HEK293 (cell line): ENCODE results near the gene ZDHHC14.

Source experiments
- CTCF ChIA-PET: fragments of 350-600 bp; formaldehyde crosslinking; extraction: SDS; loops from one replicate; lab custom pipeline; 2021; ENCODE audit warnings: antibody characterized with exemption; lab: Yijun Ruan, JAX
- POLR2A ChIA-PET: fragments of 300-600 bp; formaldehyde crosslinking; extraction: SDS; loops from one replicate; lab custom pipeline; 2020; ENCODE audit warnings: antibody characterized with exemption, inconsistent platforms; lab: Yijun Ruan, JAX
- H3K27ac ChIP-seq: fragments of 200-500 bp; sonication (Bioruptor generic); 2 replicates; pipeline ENCODE4 v1.5.1; 2014; ENCODE audit warnings: low read depth, low read length, control low read depth, inconsistent platforms; ENCODE audit errors: extremely low read depth
- H3K36me3 ChIP-seq, 2 experiments: fragments of 200-500 bp in 1 of 2; sonication (Bioruptor generic) in 1 of 2; 1 replicate in 1 of 2; 2 replicates in 1 of 2; pipeline ENCODE4 v1.5.1; 2014 to 2017; ENCODE audit warnings: inconsistent platforms in 2 of 2, low read length in 2 of 2; ENCODE audit not compliant: control insufficient read depth in 2 of 2, insufficient read depth in 1 of 2
- H3K4me1 ChIP-seq: fragments of 200-500 bp; sonication (Bioruptor generic); 2 replicates; pipeline ENCODE4 v1.5.1; 2014; ENCODE audit warnings: mild to moderate bottlenecking, low read length, inconsistent platforms; ENCODE audit not compliant: control insufficient read depth, insufficient read depth
- H3K4me3 ChIP-seq: 2 replicates; pipeline ENCODE4 v1.5.1; 2011; ENCODE audit warnings: low read depth, mild to moderate bottlenecking, control low read depth, low read length, moderate library complexity
- H3K9me3 ChIP-seq: fragments of 200-500 bp; sonication (Bioruptor generic); 2 replicates; pipeline ENCODE4 v1.5.1; 2014; ENCODE audit warnings: low read depth, low read length, inconsistent platforms; ENCODE audit not compliant: control insufficient read depth, insufficient read depth
- BCL6B ChIP-seq: fragments of 450-650 bp; formaldehyde crosslinking; IDR thresholded peaks from 2 replicates; pipeline ENCODE4 v1.5.1; 2017; ENCODE audit warnings: missing biosample characterization, missing genetic modification characterization
- EGR2 ChIP-seq: fragments of 450-650 bp; formaldehyde crosslinking; IDR thresholded peaks from 2 replicates; pipeline ENCODE4 v1.5.1; 2016; ENCODE audit warnings: low read depth, missing biosample characterization, missing genetic modification characterization
- INSM2 ChIP-seq: fragments of 450-650 bp; formaldehyde crosslinking; IDR thresholded peaks from 2 replicates; pipeline ENCODE4 v1.5.1; 2016; ENCODE audit warnings: missing biosample characterization, missing genetic modification characterization
- SALL2 ChIP-seq: fragments of 450-650 bp; formaldehyde crosslinking; IDR thresholded peaks from 2 replicates; pipeline ENCODE4 v1.5.0; 2017; ENCODE audit warnings: missing biosample characterization, mild to moderate bottlenecking, missing genetic modification characterization, borderline replicate concordance
- ZFP37 ChIP-seq: fragments of 450-650 bp; formaldehyde crosslinking; IDR thresholded peaks from 2 replicates; pipeline ENCODE4 v1.5.1; 2016; ENCODE audit warnings: missing biosample characterization, missing genetic modification characterization
- ZNF10 ChIP-seq: fragments of 450-650 bp; formaldehyde crosslinking; IDR thresholded peaks from 2 replicates; pipeline ENCODE4 v1.5.1; 2017; ENCODE audit warnings: missing biosample characterization, missing genetic modification characterization
- ZNF133 ChIP-seq: fragments of 450-650 bp; formaldehyde crosslinking; IDR thresholded peaks from 2 replicates; pipeline ENCODE4 v1.5.1; 2016; ENCODE audit warnings: missing biosample characterization, missing genetic modification characterization
- ZNF214 ChIP-seq: fragments of 450-650 bp; formaldehyde crosslinking; IDR thresholded peaks from 2 replicates; pipeline ENCODE4 v1.5.1; 2017; ENCODE audit warnings: missing biosample characterization, mild to moderate bottlenecking, missing genetic modification characterization, borderline replicate concordance
- ZNF221 ChIP-seq: fragments of 450-650 bp; formaldehyde crosslinking; IDR thresholded peaks from 2 replicates; pipeline ENCODE4 v1.5.1; 2017; ENCODE audit warnings: missing biosample characterization, missing genetic modification characterization, borderline replicate concordance
- ZNF473 ChIP-seq: fragments of 450-650 bp; formaldehyde crosslinking; IDR thresholded peaks from 2 replicates; pipeline ENCODE4 v1.5.1; 2017; ENCODE audit warnings: missing biosample characterization, missing genetic modification characterization
- ZNF510 ChIP-seq: fragments of 450-650 bp; formaldehyde crosslinking; IDR thresholded peaks from 2 replicates; pipeline ENCODE4 v1.5.1; 2018; ENCODE audit warnings: mild to moderate bottlenecking, missing genetic modification characterization, missing biosample characterization; ENCODE audit not compliant: insufficient replicate concordance
- ZNF530 ChIP-seq: fragments of 450-650 bp; formaldehyde crosslinking; IDR thresholded peaks from 2 replicates; pipeline ENCODE4 v1.5.1; 2016; ENCODE audit warnings: low read depth, missing biosample characterization, missing genetic modification characterization
- ZNF555 ChIP-seq: fragments of 450-650 bp; formaldehyde crosslinking; conservative IDR thresholded peaks from 2 replicates; pipeline ENCODE4 v1.5.1; 2017; ENCODE audit warnings: missing biosample characterization, mild to moderate bottlenecking, missing genetic modification characterization, inconsistent platforms
- ZNF571 ChIP-seq: fragments of 450-650 bp; formaldehyde crosslinking; IDR thresholded peaks from 2 replicates; pipeline ENCODE4 v1.5.0; 2017; ENCODE audit warnings: missing biosample characterization, missing genetic modification characterization
- ZNF664 ChIP-seq: fragments of 450-650 bp; formaldehyde crosslinking; IDR thresholded peaks from 2 replicates; pipeline ENCODE4 v1.5.1; 2016; ENCODE audit warnings: missing biosample characterization, missing genetic modification characterization
- ZNF76 ChIP-seq: fragments of 450-650 bp; formaldehyde crosslinking; IDR thresholded peaks from 2 replicates; pipeline ENCODE4; 2016; ENCODE audit warnings: low read depth, missing biosample characterization, missing genetic modification characterization, borderline replicate concordance
- TF ChIP-seq, protein P1 (sequence below): fragments of 450-650 bp; IDR thresholded peaks from 2 replicates; pipeline ENCODE4 v1.5.1; 2018; ENCODE audit warnings: missing biosample characterization, missing genetic modification characterization
- TF ChIP-seq, protein P2 (sequence below): fragments of 450-650 bp; formaldehyde crosslinking; IDR thresholded peaks from 2 replicates; pipeline ENCODE4 v1.5.1; 2016; ENCODE audit warnings: missing biosample characterization, missing genetic modification characterization
- TF ChIP-seq, protein P3 (sequence below): fragments of 450-650 bp; formaldehyde crosslinking; IDR thresholded peaks from 2 replicates; pipeline ENCODE4 v1.5.1; 2016; ENCODE audit warnings: missing biosample characterization, missing genetic modification characterization
- TF ChIP-seq, protein P4 (sequence below): fragments of 450-650 bp; formaldehyde crosslinking; IDR thresholded peaks from 2 replicates; pipeline ENCODE4 v1.5.0; 2017; ENCODE audit warnings: missing biosample characterization, missing genetic modification characterization, borderline replicate concordance

ZDHHC14 gene

DNA sequence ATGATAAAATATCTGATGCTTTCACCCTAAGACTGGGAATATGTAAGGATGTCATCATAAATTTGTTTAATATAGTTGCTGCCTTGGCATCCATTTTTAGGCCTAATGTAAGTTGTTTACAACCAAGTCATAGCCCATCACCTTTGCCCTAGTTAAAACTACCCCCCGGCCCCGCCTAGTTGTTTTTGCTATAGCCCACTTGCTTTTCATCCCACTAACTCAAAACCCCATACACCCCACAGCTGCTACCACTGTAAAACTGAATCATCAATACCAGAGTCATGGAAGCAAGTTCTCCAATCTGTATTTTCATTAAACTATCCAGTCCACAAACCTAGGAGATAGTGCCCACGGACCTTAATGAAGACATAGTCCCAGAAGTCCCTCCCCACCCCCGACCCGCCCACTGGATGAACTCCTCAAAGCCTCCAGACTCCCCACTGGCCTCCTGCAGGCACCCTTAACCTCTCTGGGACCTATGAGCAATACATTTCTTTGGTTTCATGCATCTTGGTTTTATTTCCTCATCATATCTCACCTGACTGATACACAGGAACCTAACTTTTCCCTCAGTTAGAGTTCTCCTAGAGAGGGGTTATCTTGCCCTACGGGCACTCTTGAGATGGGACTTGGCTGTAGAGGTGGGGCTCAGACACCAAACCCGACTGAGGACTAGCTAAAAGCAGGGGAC lies 12.5 kb upstream of the ZDHHC14 start:
- Histone ChIP-seq H3K36me3 (no peaks in the 10 kb centered on the region), H3K9me3 (no peaks in the 10 kb centered on the region), H3K27ac (no peak overlapping the region), H3K4me1 (no peaks in the 10 kb centered on the region), H3K4me3 (no peak overlapping the region)
- TF ChIP-seq ZNF530 (tag by site-specific recombination), result no peak
- 0 out of 2 replicates have a peak, but pooled peaks have one; percentile 34 for TF ChIP-seq EGR2 (tag by site-specific recombination)
- POLR2A ChIA-PET, result no interaction called here
- CTCF ChIA-PET, result interaction anchor here (0.5 to 0.6 kb wide), 2 partner anchors 11 to 388 kb away, joined by 3 read pairs; no protein-coding TSS in a partner anchor

- POLR2A ChIA-PET, result no interaction called here
- CTCF ChIA-PET, result interaction anchor here (1.4 to 1.5 kb wide), 2 partner anchors 9 to 35 kb away, joined by 3 read pairs; no protein-coding TSS in a partner anchor
Measured at GRCh38 chr6:157370755-157371154, 10.2 kb upstream of the ZDHHC14 start.

DNA sequence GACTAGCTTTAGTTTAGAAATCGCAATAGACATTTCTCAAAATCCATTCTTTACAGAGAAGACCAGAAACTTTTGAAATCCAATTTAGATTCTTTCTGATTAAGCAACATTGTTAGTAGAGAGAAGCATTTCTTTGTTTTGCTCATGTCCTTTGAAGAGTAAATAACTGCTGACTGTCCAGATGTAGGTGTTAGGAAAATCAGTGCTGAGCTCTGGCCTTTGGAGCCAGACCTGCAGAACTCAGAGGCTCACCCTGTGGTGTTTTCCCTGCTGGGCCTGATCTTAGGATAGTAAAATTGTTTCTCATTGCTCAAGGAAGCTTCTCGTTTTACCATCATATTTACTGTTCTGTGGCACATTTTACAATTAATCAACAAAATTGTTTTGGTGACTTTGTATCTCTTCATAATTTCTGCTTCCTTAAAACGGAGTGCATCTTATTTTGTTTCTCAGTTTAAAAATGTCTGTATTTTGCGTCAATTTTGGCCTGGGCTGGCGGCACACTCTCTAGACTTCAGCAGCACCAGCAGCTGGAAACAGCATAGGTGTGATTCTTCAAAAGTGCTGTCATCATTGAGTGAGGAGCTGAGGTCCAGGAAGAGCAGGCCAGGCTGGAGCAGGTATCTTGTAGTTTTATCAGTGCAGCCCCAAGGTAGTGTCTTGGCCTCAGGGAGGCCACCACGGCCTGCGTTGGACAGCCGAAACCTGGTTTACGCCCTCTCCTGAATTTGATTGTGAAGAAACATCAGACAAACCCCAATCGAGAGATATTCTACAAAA lies 8.3 kb upstream of the ZDHHC14 start:
- Histone ChIP-seq H3K4me3 (no peak overlapping the region), H3K4me1 (no peaks in the 10 kb centered on the region), H3K9me3 (no peaks in the 10 kb centered on the region), H3K27ac (no peak overlapping the region), H3K36me3 (no peaks in the 10 kb centered on the region)
- CTCF ChIA-PET, result interaction anchor here (0.7 to 1.5 kb wide), 2 partner anchors 37 to 50 kb away, joined by 3 read pairs; no protein-coding TSS in a partner anchor
- POLR2A ChIA-PET, result no interaction called here
- TF ChIP-seq, protein P1, sequence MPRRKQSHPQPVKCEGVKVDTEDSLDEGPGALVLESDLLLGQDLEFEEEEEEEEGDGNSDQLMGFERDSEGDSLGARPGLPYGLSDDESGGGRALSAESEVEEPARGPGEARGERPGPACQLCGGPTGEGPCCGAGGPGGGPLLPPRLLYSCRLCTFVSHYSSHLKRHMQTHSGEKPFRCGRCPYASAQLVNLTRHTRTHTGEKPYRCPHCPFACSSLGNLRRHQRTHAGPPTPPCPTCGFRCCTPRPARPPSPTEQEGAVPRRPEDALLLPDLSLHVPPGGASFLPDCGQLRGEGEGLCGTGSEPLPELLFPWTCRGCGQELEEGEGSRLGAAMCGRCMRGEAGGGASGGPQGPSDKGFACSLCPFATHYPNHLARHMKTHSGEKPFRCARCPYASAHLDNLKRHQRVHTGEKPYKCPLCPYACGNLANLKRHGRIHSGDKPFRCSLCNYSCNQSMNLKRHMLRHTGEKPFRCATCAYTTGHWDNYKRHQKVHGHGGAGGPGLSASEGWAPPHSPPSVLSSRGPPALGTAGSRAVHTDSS (tag by site-specific recombination), result no peak
- TF ChIP-seq BCL6B (tag by site-specific recombination) (no peak), INSM2 (no peak), ZNF221 (tag by site-specific recombination) (no peak), ZNF555 (tag by site-specific recombination) (no peak), ZNF664 (tag by site-specific recombination) (no peak)
- TF ChIP-seq, protein P2, sequence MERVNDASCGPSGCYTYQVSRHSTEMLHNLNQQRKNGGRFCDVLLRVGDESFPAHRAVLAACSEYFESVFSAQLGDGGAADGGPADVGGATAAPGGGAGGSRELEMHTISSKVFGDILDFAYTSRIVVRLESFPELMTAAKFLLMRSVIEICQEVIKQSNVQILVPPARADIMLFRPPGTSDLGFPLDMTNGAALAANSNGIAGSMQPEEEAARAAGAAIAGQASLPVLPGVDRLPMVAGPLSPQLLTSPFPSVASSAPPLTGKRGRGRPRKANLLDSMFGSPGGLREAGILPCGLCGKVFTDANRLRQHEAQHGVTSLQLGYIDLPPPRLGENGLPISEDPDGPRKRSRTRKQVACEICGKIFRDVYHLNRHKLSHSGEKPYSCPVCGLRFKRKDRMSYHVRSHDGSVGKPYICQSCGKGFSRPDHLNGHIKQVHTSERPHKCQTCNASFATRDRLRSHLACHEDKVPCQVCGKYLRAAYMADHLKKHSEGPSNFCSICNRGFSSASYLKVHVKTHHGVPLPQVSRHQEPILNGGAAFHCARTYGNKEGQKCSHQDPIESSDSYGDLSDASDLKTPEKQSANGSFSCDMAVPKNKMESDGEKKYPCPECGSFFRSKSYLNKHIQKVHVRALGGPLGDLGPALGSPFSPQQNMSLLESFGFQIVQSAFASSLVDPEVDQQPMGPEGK, result no peak

More at GRCh38 chr6:157370755-157371154, 10.2 kb upstream of the ZDHHC14 start:
- H3K4me1 ChIP-seq, result no peaks in the 10 kb centered on the region
- no peak overlapping the region for H3K27ac ChIP-seq
- H3K4me3 ChIP-seq, result no peak overlapping the region
- H3K36me3 ChIP-seq, result no peaks in the 10 kb centered on the region
- TF ChIP-seq ZNF510, result no peak
- TF ChIP-seq ZNF571 (tag by site-specific recombination), result no peak
- no peak for TF ChIP-seq SALL2
- no peak for TF ChIP-seq ZNF473 (tag by site-specific recombination)
- no peak for TF ChIP-seq ZNF214 (tag by site-specific recombination)
- no peak for TF ChIP-seq ZNF133 (tag by site-specific recombination)
- no peak for TF ChIP-seq ZNF76 (tag by site-specific recombination)
- TF ChIP-seq ZFP37 (tag by site-specific recombination), result no peak
- TF ChIP-seq, protein P3, sequence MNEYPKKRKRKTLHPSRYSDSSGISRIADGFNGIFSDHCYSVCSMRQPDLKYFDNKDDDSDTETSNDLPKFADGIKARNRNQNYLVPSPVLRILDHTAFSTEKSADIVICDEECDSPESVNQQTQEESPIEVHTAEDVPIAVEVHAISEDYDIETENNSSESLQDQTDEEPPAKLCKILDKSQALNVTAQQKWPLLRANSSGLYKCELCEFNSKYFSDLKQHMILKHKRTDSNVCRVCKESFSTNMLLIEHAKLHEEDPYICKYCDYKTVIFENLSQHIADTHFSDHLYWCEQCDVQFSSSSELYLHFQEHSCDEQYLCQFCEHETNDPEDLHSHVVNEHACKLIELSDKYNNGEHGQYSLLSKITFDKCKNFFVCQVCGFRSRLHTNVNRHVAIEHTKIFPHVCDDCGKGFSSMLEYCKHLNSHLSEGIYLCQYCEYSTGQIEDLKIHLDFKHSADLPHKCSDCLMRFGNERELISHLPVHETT (tag by site-specific recombination), result no peak
- TF ChIP-seq ZNF10 (tag by site-specific recombination), result no peak
- TF ChIP-seq, protein P4, sequence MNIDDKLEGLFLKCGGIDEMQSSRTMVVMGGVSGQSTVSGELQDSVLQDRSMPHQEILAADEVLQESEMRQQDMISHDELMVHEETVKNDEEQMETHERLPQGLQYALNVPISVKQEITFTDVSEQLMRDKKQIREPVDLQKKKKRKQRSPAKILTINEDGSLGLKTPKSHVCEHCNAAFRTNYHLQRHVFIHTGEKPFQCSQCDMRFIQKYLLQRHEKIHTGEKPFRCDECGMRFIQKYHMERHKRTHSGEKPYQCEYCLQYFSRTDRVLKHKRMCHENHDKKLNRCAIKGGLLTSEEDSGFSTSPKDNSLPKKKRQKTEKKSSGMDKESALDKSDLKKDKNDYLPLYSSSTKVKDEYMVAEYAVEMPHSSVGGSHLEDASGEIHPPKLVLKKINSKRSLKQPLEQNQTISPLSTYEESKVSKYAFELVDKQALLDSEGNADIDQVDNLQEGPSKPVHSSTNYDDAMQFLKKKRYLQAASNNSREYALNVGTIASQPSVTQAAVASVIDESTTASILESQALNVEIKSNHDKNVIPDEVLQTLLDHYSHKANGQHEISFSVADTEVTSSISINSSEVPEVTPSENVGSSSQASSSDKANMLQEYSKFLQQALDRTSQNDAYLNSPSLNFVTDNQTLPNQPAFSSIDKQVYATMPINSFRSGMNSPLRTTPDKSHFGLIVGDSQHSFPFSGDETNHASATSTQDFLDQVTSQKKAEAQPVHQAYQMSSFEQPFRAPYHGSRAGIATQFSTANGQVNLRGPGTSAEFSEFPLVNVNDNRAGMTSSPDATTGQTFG (tag by site-specific recombination), result no peak
- TF ChIP-seq, all 188 proteins: peak for 0
- H3K9me3 ChIP-seq, result no peaks in the 10 kb centered on the region
